HepG2 (cell line): Measurements from ENCODE around the gene CTSA. TPM values are rescaled to one million over a fixed set of nuclear protein-coding genes. Genes with fewer than 3 reads are reported as not detected.

Source experiments
- ATM ChIP-seq: fragments of 450-650 bp; IDR thresholded peaks from 2 replicates; pipeline ENCODE4 v1.7.1; 2017; ENCODE audit warnings: mild to moderate bottlenecking, borderline replicate concordance
- BRF2 ChIP-seq: sonication (generic); formaldehyde crosslinking; IDR thresholded peaks from 2 replicates; pipeline ENCODE4 v1.8.1; 2022; ENCODE audit warnings: mild to moderate bottlenecking, missing genetic modification reagents
- CCAR2 ChIP-seq: fragments of 200-400 bp; formaldehyde crosslinking; optimal IDR thresholded peaks from 2 replicates; pipeline ENCODE3; 2018; ENCODE audit warnings: low read depth, mild to moderate bottlenecking, low read length, moderate library complexity
- CENPBD1 ChIP-seq: sonication (generic); formaldehyde crosslinking; IDR thresholded peaks from 2 replicates; pipeline ENCODE4 v1.8.0; 2022; ENCODE audit warnings: missing genetic modification reagents, low read depth, mild to moderate bottlenecking, borderline replicate concordance
- ELF1 ChIP-seq: sonication (generic); formaldehyde crosslinking; IDR thresholded peaks from 2 replicates; pipeline ENCODE4 v1.4.0; 2020; ENCODE audit warnings: missing genetic modification reagents
- FIP1L1 ChIP-seq: fragments of 200-400 bp; formaldehyde crosslinking; IDR thresholded peaks from 2 replicates; pipeline ENCODE4 v1.6.1; 2018; ENCODE audit warnings: low read depth, mild to moderate bottlenecking, low read length, moderate library complexity, borderline replicate concordance; ENCODE audit not compliant: insufficient read depth
- HBP1 ChIP-seq: IDR thresholded peaks from 2 replicates; pipeline ENCODE4 v1.6.1; 2016; ENCODE audit warnings: low read depth, control low read depth
- KDM2A ChIP-seq: sonication (generic); formaldehyde crosslinking; IDR thresholded peaks from 2 replicates; pipeline ENCODE4 v1.4.0; 2020; ENCODE audit warnings: low read depth, missing genetic modification reagents, borderline replicate concordance
- MAF1 ChIP-seq: sonication (generic); formaldehyde crosslinking; IDR thresholded peaks from 2 replicates; pipeline ENCODE4 v1.5.0; 2020; ENCODE audit warnings: missing genetic modification reagents, borderline replicate concordance
- MAFG ChIP-seq: sonication (generic); formaldehyde crosslinking; IDR thresholded peaks from 2 replicates; pipeline ENCODE4 v1.5.1; 2020; ENCODE audit warnings: mild to moderate bottlenecking, missing genetic modification reagents
- SIN3A ChIP-seq: IDR thresholded peaks from 2 replicates; pipeline ENCODE4 v1.6.1; 2011; ENCODE audit warnings: low read depth, mild to moderate bottlenecking, control low read depth, low read length, borderline replicate concordance
- SNAPC5 ChIP-seq: sonication (generic); formaldehyde crosslinking; IDR thresholded peaks from 2 replicates; pipeline ENCODE4 v1.8.1; 2023; ENCODE audit warnings: mild to moderate bottlenecking, missing genetic modification reagents, borderline replicate concordance
- TCF7L2 ChIP-seq: IDR thresholded peaks from 2 replicates; pipeline ENCODE4 v1.6.1; 2011; ENCODE audit warnings: mild to moderate bottlenecking, low read depth, low read length, moderate library complexity
- TFDP1 ChIP-seq: IDR thresholded peaks from 2 replicates; pipeline ENCODE4 v1.6.1; 2016; ENCODE audit warnings: missing compliant biosample characterization, missing genetic modification reagents, borderline replicate concordance
- TFE3 ChIP-seq: IDR thresholded peaks from 2 replicates; pipeline ENCODE4 v1.6.1; 2016
- ZBTB1 ChIP-seq: sonication (generic); formaldehyde crosslinking; IDR thresholded peaks from 2 replicates; pipeline ENCODE4 v1.4.0; 2020; ENCODE audit warnings: missing genetic modification reagents, borderline replicate concordance
- ZFX ChIP-seq: sonication (generic); formaldehyde crosslinking; IDR thresholded peaks from 2 replicates; pipeline ENCODE4 v1.4.0; 2020; ENCODE audit warnings: mild to moderate bottlenecking, low read depth, missing genetic modification reagents, moderate library complexity
- ZMAT5 ChIP-seq: sonication (generic); formaldehyde crosslinking; IDR thresholded peaks from 2 replicates; pipeline ENCODE4 v1.5.0; 2020; ENCODE audit warnings: mild to moderate bottlenecking, low read depth, missing genetic modification reagents, borderline replicate concordance
- ZNF274 ChIP-seq: sonication (generic); formaldehyde crosslinking; IDR thresholded peaks from 2 replicates; pipeline ENCODE4 v1.5.1; 2020; ENCODE audit warnings: mild to moderate bottlenecking, missing genetic modification reagents
- ZNF282 ChIP-seq: fragments of 450-650 bp; IDR thresholded peaks from 2 replicates; pipeline ENCODE4 v1.6.1; 2018; ENCODE audit not compliant: partially characterized antibody
- ZNF724P ChIP-seq: sonication (generic); formaldehyde crosslinking; IDR thresholded peaks from 2 replicates; pipeline ENCODE4 v1.8.0; 2022; ENCODE audit warnings: missing genetic modification reagents, borderline replicate concordance
- ZNF772 ChIP-seq: sonication (generic); formaldehyde crosslinking; IDR thresholded peaks from 2 replicates; pipeline ENCODE4 v1.5.0; 2020; ENCODE audit warnings: mild to moderate bottlenecking, missing genetic modification reagents
- polyA plus RNA-seq, 8 experiments: library from polyadenylated mRNA; depleted of rRNA in 3 of 8; stranded (reverse) in 7 of 8; unstranded in 1 of 8; fragments of >200 nt; fragmentation: Illumina TruSeq in 4 of 8; extraction: Trizol in 4 of 8; gene quantifications; 2 replicates each; pipeline versions ENCODE4 v1.2.1 to v1.2.3, GENCODE V29; 2011 to 2016; ENCODE audit warnings: low read depth in 4 of 8, missing spikeins in 1 of 8, mixed read lengths in 1 of 8; ENCODE audit not compliant: insufficient read depth in 1 of 8
- total RNA-seq, 5 experiments: library from RNA; depleted of rRNA; stranded (reverse); fragments of >200 nt; fragmentation: Illumina TruSeq; extraction: Trizol; gene quantifications; 2 replicates each; pipeline ENCODE4 v1.2.3, GENCODE V29; 2016; ENCODE audit warnings: low read depth in 1 of 5

Gene CTSA
- total and polyA plus RNA-seq, 2 of the 13 experiments (the other 11 are each of a cell fraction or from before 2014, with no cell fraction given), result 202 to 231 TPM

GRCh38 chr20:45890985-45891983 lies at the start of gene CTSA, which contains the start of gene NEURL2 (continued):
- TF ChIP-seq FIP1L1 (no peak), TCF7L2 (no peak), ZNF772 (CRISPR knock-in tag) (peak; percentile 100), ZFX (CRISPR knock-in tag) (peak; percentile 88), ZNF282 (no peak), ZMAT5 (CRISPR knock-in tag) (0 out of 2 replicates have a peak, but pooled peaks have one; percentile 86), CCAR2 (no peak), ELF1 (CRISPR knock-in tag) (peak; percentile 90), MAF1 (CRISPR knock-in tag) (peak; percentile 94), KDM2A (CRISPR knock-in tag) (peak; percentile 100), TFDP1 (CRISPR knock-in tag) (peak; percentile 99), MAFG (CRISPR knock-in tag) (no peak), ZNF274 (peak; percentile 99), SNAPC5 (CRISPR knock-in tag) (peak; percentile 98), SIN3A (peak; percentile 100), HBP1 (CRISPR knock-in tag) (peak; percentile 99), TFE3 (CRISPR knock-in tag) (peak; percentile 100), ZNF724P (CRISPR knock-in tag) (peak; percentile 96), CENPBD1 (CRISPR knock-in tag) (peak; percentile 89; the same call in 1 of the 2 replicates), BRF2 (peak; percentile 99), ZBTB1 (CRISPR knock-in tag) (peak; percentile 34; the same call in 1 of the 2 replicates), ATM (no peak)
